Endothelial cell (in vitro differentiated cells): ENCODE measurements around the gene SDK2. TPM values are rescaled to one million over a fixed set of nuclear protein-coding genes. Genes with fewer than 3 reads are reported as not detected.

Experiments
- DNase-seq: peaks from one replicate; pipeline ENCODE4 v3.0.0; 2021; ENCODE audit warnings: low spot score
- H3K27ac Mint-ChIP-seq: one replicate; pipeline ENCODE4 v1.8.0; 2021; ENCODE audit warnings: mixed read lengths, inconsistent platforms; ENCODE audit not compliant: unreplicated experiment
- H3K27me3 Mint-ChIP-seq: one replicate; pipeline ENCODE4 v1.8.0; 2021; ENCODE audit warnings: mild to moderate bottlenecking, moderate library complexity, mixed read lengths, inconsistent platforms; ENCODE audit not compliant: unreplicated experiment
- H3K36me3 Mint-ChIP-seq: one replicate; pipeline ENCODE4 v1.8.0; 2021; ENCODE audit warnings: mild to moderate bottlenecking, low read depth, mixed read lengths, inconsistent platforms; ENCODE audit not compliant: unreplicated experiment
- H3K4me1 Mint-ChIP-seq: one replicate; pipeline ENCODE4 v1.8.0; 2021; ENCODE audit warnings: mild to moderate bottlenecking, mixed read lengths, inconsistent platforms; ENCODE audit not compliant: unreplicated experiment
- H3K4me3 Mint-ChIP-seq: one replicate; pipeline ENCODE4 v1.8.0; 2021; ENCODE audit warnings: mild to moderate bottlenecking, mixed read lengths, inconsistent platforms; ENCODE audit not compliant: unreplicated experiment
- H3K9me3 Mint-ChIP-seq: one replicate; pipeline ENCODE4 v1.8.0; 2021; ENCODE audit warnings: mixed read lengths, inconsistent platforms; ENCODE audit not compliant: unreplicated experiment
- total RNA-seq: library from RNA; stranded (reverse); fragmentation: NEBNext Ultra II Directional; extraction: Animal tissue kit (Norgen Biotek cat#: 25700); gene quantifications from one replicate; pipeline ENCODE4 v1.2.1, GENCODE V29; 2021; ENCODE audit not compliant: unreplicated experiment
- TF ChIP-seq, protein P1 (sequence below): fragments of 200-600 bp; sonication (generic); IDR thresholded peaks from one replicate; pipeline ENCODE4 v1.5.0; 2021; ENCODE audit warnings: antibody characterized with exemption; ENCODE audit not compliant: unreplicated experiment

Gene SDK2
- total RNA-seq, 1 donor from 2014 or later: 2.4 TPM

DNA sequence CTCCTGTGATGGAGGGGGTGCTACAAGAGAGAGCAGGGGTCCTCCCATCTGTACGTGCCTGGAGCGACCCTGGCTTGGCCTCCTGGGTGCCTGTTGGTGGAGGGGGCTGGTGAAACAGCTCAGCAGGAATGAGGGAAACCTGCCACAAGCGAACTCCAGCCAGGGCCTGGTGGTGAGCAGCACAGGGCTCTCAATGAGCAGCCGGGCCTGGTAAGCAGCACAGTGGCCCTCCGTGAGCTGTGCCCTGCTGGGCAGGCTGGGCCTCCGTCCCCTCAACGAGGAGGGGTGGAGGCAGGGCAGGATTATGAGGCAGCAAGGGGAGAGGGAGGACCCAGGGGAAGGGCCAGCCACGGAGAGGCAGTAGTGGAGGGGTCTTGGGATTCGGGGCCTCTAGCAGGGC, 101.9 kb downstream of the SDK2 start:
- Mint-ChIP-seq H3K4me1 (no peaks in the 10 kb centered on the region), H3K36me3 (peaks cover 5% of the 10 kb centered on the region), H3K4me3 (no peak overlapping the region), H3K9me3 (no peaks in the 10 kb centered on the region), H3K27ac (no peak overlapping the region), H3K27me3 (peaks cover 8% of the 10 kb centered on the region)
- DNase-seq: no peak
- TF ChIP-seq, protein P1, sequence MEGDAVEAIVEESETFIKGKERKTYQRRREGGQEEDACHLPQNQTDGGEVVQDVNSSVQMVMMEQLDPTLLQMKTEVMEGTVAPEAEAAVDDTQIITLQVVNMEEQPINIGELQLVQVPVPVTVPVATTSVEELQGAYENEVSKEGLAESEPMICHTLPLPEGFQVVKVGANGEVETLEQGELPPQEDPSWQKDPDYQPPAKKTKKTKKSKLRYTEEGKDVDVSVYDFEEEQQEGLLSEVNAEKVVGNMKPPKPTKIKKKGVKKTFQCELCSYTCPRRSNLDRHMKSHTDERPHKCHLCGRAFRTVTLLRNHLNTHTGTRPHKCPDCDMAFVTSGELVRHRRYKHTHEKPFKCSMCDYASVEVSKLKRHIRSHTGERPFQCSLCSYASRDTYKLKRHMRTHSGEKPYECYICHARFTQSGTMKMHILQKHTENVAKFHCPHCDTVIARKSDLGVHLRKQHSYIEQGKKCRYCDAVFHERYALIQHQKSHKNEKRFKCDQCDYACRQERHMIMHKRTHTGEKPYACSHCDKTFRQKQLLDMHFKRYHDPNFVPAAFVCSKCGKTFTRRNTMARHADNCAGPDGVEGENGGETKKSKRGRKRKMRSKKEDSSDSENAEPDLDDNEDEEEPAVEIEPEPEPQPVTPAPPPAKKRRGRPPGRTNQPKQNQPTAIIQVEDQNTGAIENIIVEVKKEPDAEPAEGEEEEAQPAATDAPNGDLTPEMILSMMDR: no peak

- Mint-ChIP-seq H3K27me3 (peaks cover 8% of the 10 kb centered on the region), H3K9me3 (no peaks in the 10 kb centered on the region), H3K4me1 (peaks cover 3% of the 10 kb centered on the region), H3K4me3 (no peak overlapping the region), H3K36me3 (peaks cover 5% of the 10 kb centered on the region), H3K27ac (no peak overlapping the region)
- no peak for DNase-seq
- TF ChIP-seq, protein P1: no peak
These were observed 102.7 kb downstream of the SDK2 start for GRCh38 chr17:73541561-73541981.

DNA sequence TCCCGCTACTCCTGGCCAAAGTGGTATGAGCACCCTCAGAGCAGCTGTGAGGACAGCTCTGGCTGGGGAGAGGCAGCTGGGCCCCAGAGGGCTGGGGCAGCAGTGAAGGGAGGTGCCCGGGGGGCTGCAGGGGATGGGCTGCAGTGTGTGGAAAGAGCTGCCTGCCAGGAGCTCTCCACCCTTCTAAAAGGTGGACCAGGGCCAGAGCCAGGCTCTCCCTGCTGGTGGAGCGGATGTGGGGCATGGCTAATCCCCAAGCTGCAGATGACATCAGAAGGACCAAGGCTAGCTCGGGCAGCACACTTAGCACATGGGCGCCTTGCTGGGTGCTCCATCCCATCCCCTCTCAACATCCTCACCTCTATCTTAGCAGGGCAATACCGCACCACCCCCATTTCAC, 103.1 kb downstream of the SDK2 start:
- peaks cover 3% of the 10 kb centered on the region for H3K4me1 Mint-ChIP-seq

DNA sequence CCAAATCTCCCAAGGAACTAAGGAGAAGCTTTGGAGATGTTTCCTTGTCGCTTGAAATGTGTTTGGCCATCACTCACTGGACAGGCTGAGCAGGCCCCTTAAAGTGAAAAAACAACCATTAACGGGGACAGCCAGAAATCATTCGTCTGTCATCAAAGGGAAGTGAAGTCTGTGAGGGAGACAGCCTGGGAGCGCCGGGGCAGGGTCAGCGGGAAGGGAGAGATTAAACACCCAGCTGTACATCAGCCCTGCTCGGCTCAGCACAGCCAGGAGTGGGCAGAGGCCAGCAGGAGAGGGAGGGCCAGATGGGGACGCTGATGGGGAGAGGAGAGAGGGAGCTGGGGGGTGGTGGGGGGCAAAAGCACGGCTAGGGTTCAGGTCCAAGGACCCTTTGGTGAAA, 105.1 kb downstream of the SDK2 start:
- no peaks in the 10 kb centered on the region for H3K9me3 Mint-ChIP-seq
- H3K4me1 Mint-ChIP-seq: peaks cover 3% of the 10 kb centered on the region
- peaks cover 1% of the 10 kb centered on the region for H3K27me3 Mint-ChIP-seq
- no peak overlapping the region for H3K27ac Mint-ChIP-seq
- TF ChIP-seq, protein P1: no peak
- no peak overlapping the region for H3K4me3 Mint-ChIP-seq
- no peak for DNase-seq
- peaks cover under 1% of the 10 kb centered on the region for H3K36me3 Mint-ChIP-seq

More for the DNA sequence above, 103.1 kb downstream of the SDK2 start:
- H3K27ac Mint-ChIP-seq: no peak overlapping the region
- peaks cover 5% of the 10 kb centered on the region for H3K36me3 Mint-ChIP-seq
- peaks cover 8% of the 10 kb centered on the region for H3K27me3 Mint-ChIP-seq
- no peak for DNase-seq
- TF ChIP-seq, protein P1: no peak
- no peak overlapping the region for H3K4me3 Mint-ChIP-seq
- no peaks in the 10 kb centered on the region for H3K9me3 Mint-ChIP-seq

- no peak overlapping the region for H3K4me3 Mint-ChIP-seq
- peaks cover 3% of the 10 kb centered on the region for H3K4me1 Mint-ChIP-seq
- DNase-seq: no peak
- no peak overlapping the region for H3K27ac Mint-ChIP-seq
- no peaks in the 10 kb centered on the region for H3K36me3 Mint-ChIP-seq
- no peaks in the 10 kb centered on the region for H3K9me3 Mint-ChIP-seq
- H3K27me3 Mint-ChIP-seq: peaks cover 1% of the 10 kb centered on the region
- TF ChIP-seq, protein P1: no peak
These were observed 105.8 kb downstream of the SDK2 start for GRCh38 chr17:73538445-73538844.
